SK-N-MC (cell line): ENCODE measurements around the gene SDSL.

Source experiments
- DNase-seq: peaks from one replicate; pipeline ENCODE4 v3.0.0-alpha.2; 2011; ENCODE audit warnings: low read depth, low spot score
- H3K27ac ChIP-seq: fragments of 200-600 bp; sonication (generic); 2 replicates; pipeline ENCODE4 v1.5.1; 2016; ENCODE audit warnings: mixed run types
- H3K36me3 ChIP-seq: fragments of 200-600 bp; sonication (generic); 2 replicates; pipeline ENCODE4 v1.6.1; 2017; ENCODE audit warnings: antibody characterized with exemption, low read length, mixed read lengths; ENCODE audit not compliant: insufficient read depth
- H3K4me3 ChIP-seq: fragments of 200-600 bp; sonication (generic); 2 replicates; pipeline ENCODE4 v1.5.1; 2016
- H3K9ac ChIP-seq: fragments of 200-600 bp; sonication (generic); 2 replicates; pipeline ENCODE4 v1.8.0; 2017; ENCODE audit warnings: mixed run types, mixed read lengths; ENCODE audit not compliant: insufficient read length
- H3K9me3 ChIP-seq: fragments of 200-600 bp; sonication (generic); 2 replicates; pipeline ENCODE4 v1.6.1; 2017; ENCODE audit warnings: low read depth, mild to moderate bottlenecking, antibody characterized with exemption, low read length, moderate library complexity, mixed read lengths
- EZH2 ChIP-seq: fragments of 200-600 bp; sonication (generic); IDR thresholded peaks from one replicate; pipeline ENCODE4 v1.6.1; 2017; ENCODE audit warnings: antibody characterized with exemption
- FOXP2 ChIP-seq: optimal IDR thresholded peaks from 2 replicates; pipeline ENCODE3; 2011; ENCODE audit warnings: mild to moderate bottlenecking, moderate library complexity; ENCODE audit not compliant: insufficient read depth; ENCODE audit errors: extremely low read length, control extremely low read depth
- POLR2AphosphoS5 ChIP-seq: IDR thresholded peaks from 2 replicates; pipeline ENCODE4 v1.6.1; 2012; ENCODE audit warnings: mild to moderate bottlenecking, low read depth, low read length, borderline replicate concordance

The SDSL gene

GRCh38 chr12:113475451-113476175 is 53.4 kb downstream of the SDSL start:
- DNase-seq: no peak
- H3K4me3 ChIP-seq: no peak overlapping the region
- H3K9me3 ChIP-seq: no peaks in the 10 kb centered on the region
- no peak for TF ChIP-seq POLR2AphosphoS5
- TF ChIP-seq FOXP2: no peak
- no peak for TF ChIP-seq EZH2
- H3K36me3 ChIP-seq: no peaks in the 10 kb centered on the region
- no peak overlapping the region for H3K9ac ChIP-seq
- no peak overlapping the region for H3K27ac ChIP-seq

- Histone ChIP-seq H3K9me3 (no peaks in the 10 kb centered on the region), H3K27ac (no peak overlapping the region), H3K4me3 (no peak overlapping the region), H3K9ac (no peak overlapping the region), H3K36me3 (no peaks in the 10 kb centered on the region)
- no peak for TF ChIP-seq POLR2AphosphoS5
- no peak for TF ChIP-seq FOXP2
- no peak for TF ChIP-seq EZH2
- DNase-seq: no peak
Observed at GRCh38 chr12:113476176-113476986, 54.2 kb downstream of the SDSL start.

DNA sequence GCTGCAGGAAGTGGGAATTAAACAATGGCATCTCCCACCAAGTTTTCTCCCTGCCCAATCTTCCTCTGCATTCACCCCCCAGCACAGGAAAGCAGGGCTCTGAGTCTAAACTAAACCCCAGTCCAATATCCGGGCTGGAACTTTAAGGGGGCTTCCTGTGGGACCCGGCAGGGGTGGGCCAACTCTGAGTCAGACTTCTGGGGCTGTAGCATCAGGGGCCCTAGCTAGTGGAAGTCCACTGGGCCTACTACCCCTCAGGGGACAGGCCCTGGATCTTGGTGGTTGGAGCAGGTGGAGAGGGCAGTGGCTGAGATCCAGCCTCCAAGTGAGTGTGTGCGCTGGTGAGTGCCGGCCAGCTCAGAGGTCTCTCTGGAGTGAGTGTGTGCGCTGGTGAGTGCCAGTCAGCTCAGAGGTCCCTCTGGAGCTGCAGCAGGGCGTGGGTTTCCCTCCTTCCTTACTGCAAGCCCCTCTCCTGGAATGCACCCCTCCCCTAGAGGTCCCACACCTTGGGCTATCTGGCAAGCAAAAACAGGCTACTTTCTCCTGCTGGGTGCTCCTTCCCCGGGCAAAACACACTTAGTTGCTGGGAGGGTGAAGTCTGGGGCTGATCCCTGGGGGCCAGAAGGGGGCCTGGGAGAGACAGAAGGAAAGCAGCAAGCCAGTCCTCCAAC is 55.1 kb downstream of the SDSL start:
- Histone ChIP-seq H3K36me3 (no peaks in the 10 kb centered on the region), H3K9ac (no peak overlapping the region), H3K27ac (no peak overlapping the region), H3K9me3 (no peaks in the 10 kb centered on the region), H3K4me3 (no peak overlapping the region)
- DNase-seq: no peak
- TF ChIP-seq FOXP2: no peak
- TF ChIP-seq POLR2AphosphoS5: no peak
- TF ChIP-seq EZH2: no peak

DNA sequence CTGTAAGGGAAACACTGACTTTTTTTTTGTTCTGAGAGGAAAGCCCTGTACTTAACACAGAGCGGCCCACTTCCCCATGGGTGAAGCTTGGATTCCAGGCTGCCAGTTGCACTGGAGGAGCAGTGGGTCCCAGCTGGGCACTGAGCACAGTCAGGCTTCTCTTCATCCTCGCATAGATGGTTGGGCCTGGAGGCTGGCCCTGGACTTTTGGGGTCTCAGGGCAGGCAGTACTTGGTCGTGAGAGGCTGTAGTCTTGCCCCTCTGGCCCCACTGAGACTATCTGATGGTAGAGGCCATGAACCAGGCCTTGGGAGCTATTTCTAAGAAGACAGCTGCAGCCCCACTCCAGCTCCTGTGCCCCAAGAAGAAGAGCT is 55.6 kb downstream of the SDSL start:
- H3K9me3 ChIP-seq: no peaks in the 10 kb centered on the region
- H3K36me3 ChIP-seq: no peaks in the 10 kb centered on the region
- no peak for DNase-seq
- no peak overlapping the region for H3K27ac ChIP-seq
- TF ChIP-seq FOXP2 (no peak), POLR2AphosphoS5 (no peak), EZH2 (no peak)
- H3K4me3 ChIP-seq: no peak overlapping the region
- no peak overlapping the region for H3K9ac ChIP-seq

GRCh38 chr12:113478351-113479011 is 56.3 kb downstream of the SDSL start:
- Histone ChIP-seq H3K4me3 (no peak overlapping the region), H3K9ac (no peak overlapping the region), H3K36me3 (no peaks in the 10 kb centered on the region), H3K27ac (no peak overlapping the region), H3K9me3 (no peaks in the 10 kb centered on the region)
- DNase-seq: no peak
- no peak for TF ChIP-seq POLR2AphosphoS5
- no peak for TF ChIP-seq EZH2
- TF ChIP-seq FOXP2: no peak

DNA sequence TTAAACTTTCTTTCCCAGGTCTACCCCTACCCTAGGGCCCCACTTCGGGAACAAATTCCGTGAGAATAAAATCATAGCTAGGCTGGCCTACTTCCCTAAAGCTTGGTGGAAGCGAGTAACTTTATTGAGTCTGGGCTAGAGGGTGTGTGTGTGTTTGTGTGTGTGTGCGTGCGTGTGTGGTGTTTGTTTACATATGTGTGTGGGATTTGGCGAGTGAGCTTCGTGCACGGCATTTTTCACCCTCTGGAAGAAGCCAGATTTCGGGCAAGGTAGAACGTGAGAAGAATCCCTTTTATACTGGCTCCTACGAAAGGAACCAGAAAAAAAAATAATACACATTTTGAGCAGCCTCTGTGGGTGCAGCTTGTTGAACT is 57.0 kb downstream of the SDSL start:
- no peaks in the 10 kb centered on the region for H3K9me3 ChIP-seq
- no peak for DNase-seq
- no peak overlapping the region for H3K9ac ChIP-seq
- H3K36me3 ChIP-seq: no peaks in the 10 kb centered on the region
- no peak overlapping the region for H3K4me3 ChIP-seq
- TF ChIP-seq POLR2AphosphoS5: no peak
- TF ChIP-seq EZH2: no peak
- TF ChIP-seq FOXP2: no peak
- no peak overlapping the region for H3K27ac ChIP-seq

GRCh38 chr12:113479590-113480335 is 57.6 kb downstream of the SDSL start:
- Histone ChIP-seq H3K36me3 (no peaks in the 10 kb centered on the region), H3K9ac (no peak overlapping the region), H3K27ac (no peak overlapping the region), H3K9me3 (no peaks in the 10 kb centered on the region), H3K4me3 (no peak overlapping the region)
- TF ChIP-seq EZH2 (peak; percentile 94), POLR2AphosphoS5 (no peak)
- DNase-seq: no peak

DNA sequence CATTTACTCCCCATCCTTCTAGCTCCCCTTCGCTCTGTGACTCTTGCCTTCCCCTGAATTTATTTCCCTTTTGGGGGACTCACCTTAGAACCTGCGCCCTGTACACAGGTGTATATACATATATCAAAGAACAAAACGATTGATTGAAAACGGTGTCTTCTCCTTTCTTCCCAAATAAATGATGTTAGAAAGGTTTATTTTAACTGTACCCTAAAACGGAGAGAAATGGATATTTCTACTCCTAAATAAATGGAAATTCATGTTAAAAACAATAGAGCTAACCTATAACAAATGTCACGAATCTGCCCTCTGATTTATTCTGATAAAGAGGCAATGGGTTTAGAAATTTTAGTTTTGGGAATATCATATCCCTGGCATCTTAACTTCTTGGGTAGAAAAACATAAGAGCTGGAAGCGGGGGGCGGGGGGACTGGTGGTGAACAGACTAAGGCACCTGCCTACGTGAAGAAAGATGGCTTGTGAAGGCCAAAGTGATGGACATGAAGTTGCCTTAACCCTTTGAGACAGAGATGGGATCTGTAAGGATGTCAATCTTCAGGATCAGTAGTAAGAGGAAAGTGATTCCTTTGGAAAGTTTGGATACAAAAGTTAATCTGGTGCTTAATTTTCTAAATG is 58.3 kb downstream of the SDSL start:
- DNase-seq: no peak
- TF ChIP-seq FOXP2: no peak
- no peak for TF ChIP-seq POLR2AphosphoS5
- TF ChIP-seq EZH2: no peak
- Histone ChIP-seq H3K36me3 (no peaks in the 10 kb centered on the region), H3K9ac (no peak overlapping the region), H3K4me3 (no peak overlapping the region), H3K9me3 (no peaks in the 10 kb centered on the region), H3K27ac (no peak overlapping the region)
